GM21447 (cell line): Measurements from ENCODE around the gene SORCS2.

Experiments used
- ATAC-seq: cut with Tn5 transposase; IDR thresholded peaks from one replicate; pipeline ENCODE4 v1.9.1; 2021; ENCODE audit not compliant: unreplicated experiment

SORCS2 gene

GRCh38 chr4:7621252-7622035 is 429.1 kb downstream of the SORCS2 start:
- no peak for ATAC-seq

GRCh38 chr4:7622371-7622770 is 430.0 kb downstream of the SORCS2 start:
- no peak for ATAC-seq

- ATAC-seq = no peak
Observed at GRCh38 chr4:7623468-7623867, 431.1 kb downstream of the SORCS2 start.

- no peak for ATAC-seq
Observed at GRCh38 chr4:7624396-7624980, 432.1 kb downstream of the SORCS2 start.

GRCh38 chr4:7625071-7625470 is 432.7 kb downstream of the SORCS2 start:
- ATAC-seq = no peak

- ATAC-seq = no peak
Observed at GRCh38 chr4:7626531-7626930, 434.2 kb downstream of the SORCS2 start.

GRCh38 chr4:7627251-7628250 is 435.2 kb downstream of the SORCS2 start:
- no peak for ATAC-seq

- ATAC-seq = no peak
Observed at GRCh38 chr4:7628432-7628831, 436.1 kb downstream of the SORCS2 start.

- no peak for ATAC-seq
Observed at GRCh38 chr4:7629501-7630254, 437.3 kb downstream of the SORCS2 start.

- no peak for ATAC-seq
Observed at GRCh38 chr4:7630568-7631287, 438.4 kb downstream of the SORCS2 start.

GRCh38 chr4:7631288-7632014 is 439.1 kb downstream of the SORCS2 start:
- ATAC-seq = no peak

- no peak for ATAC-seq
Observed at GRCh38 chr4:7632341-7632740, 440.0 kb downstream of the SORCS2 start.

GRCh38 chr4:7632971-7633370 is 440.6 kb downstream of the SORCS2 start:
- ATAC-seq = no peak

GRCh38 chr4:7634661-7635251 is 442.4 kb downstream of the SORCS2 start:
- no peak for ATAC-seq

- no peak for ATAC-seq
Observed at GRCh38 chr4:7635445-7636239, 443.3 kb downstream of the SORCS2 start.

- ATAC-seq = no peak
Observed at GRCh38 chr4:7636240-7636508, 443.8 kb downstream of the SORCS2 start.

GRCh38 chr4:7637139-7637538 is 444.8 kb downstream of the SORCS2 start:
- no peak for ATAC-seq

GRCh38 chr4:7637971-7638370 is 445.6 kb downstream of the SORCS2 start:
- ATAC-seq = no peak

GRCh38 chr4:7638489-7638888 is 446.2 kb downstream of the SORCS2 start:
- ATAC-seq = no peak
